Hippocampal formation (tissue), 2 donors: ENCODE results near the gene FTH1.
A peak's percentile ranks its signal among the peaks of the same experiment; 100 is the strongest.
"Not testable (repeated sequence)": the region's sequence is repeated elsewhere in the genome, so short reads cannot be mapped to it uniquely, and the experiment has no call there.

Experiments
- DNase-seq, 2 donors: peaks; one replicate each; lab custom pipeline; 2025; lab: John Stamatoyannopoulos, UW

The FTH1 gene

GRCh38 chr11:61963282-61964057, 4.0 kb downstream of the FTH1 start:
- DNase-seq: no peak

- DNase-seq: no peak
Observed at GRCh38 chr11:61963016-61963281, 4.5 kb downstream of the FTH1 start.

GRCh38 chr11:61962213-61963015, 5.0 kb downstream of the FTH1 start:
- DNase-seq: no peak

GRCh38 chr11:61961570-61962212, 5.7 kb downstream of the FTH1 start:
- DNase-seq: peak; percentile 67 to 78

GRCh38 chr11:61960532-61960931, 6.9 kb downstream of the FTH1 start:
- no peak for DNase-seq

- no peak for DNase-seq
Observed at GRCh38 chr11:61959678-61960077, 7.8 kb downstream of the FTH1 start.

GRCh38 chr11:61959114-61959513, 8.3 kb downstream of the FTH1 start:
- no peak for DNase-seq

- no peak for DNase-seq
Observed at GRCh38 chr11:61958590-61958989, 8.8 kb downstream of the FTH1 start.

- DNase-seq: no peak
Observed at GRCh38 chr11:61957021-61957770, 10.2 kb downstream of the FTH1 start.

- DNase-seq: no peak
Observed at GRCh38 chr11:61956191-61957020, 11.0 kb downstream of the FTH1 start.

GRCh38 chr11:61955422-61956135, 11.9 kb downstream of the FTH1 start:
- DNase-seq: no peak

- peak; percentile 26 to 36 for DNase-seq
Observed at GRCh38 chr11:61954851-61955421, 12.5 kb downstream of the FTH1 start.

GRCh38 chr11:61954106-61954850, 13.2 kb downstream of the FTH1 start:
- DNase-seq: no peak

GRCh38 chr11:61953632-61954031, 13.8 kb downstream of the FTH1 start:
- DNase-seq: not testable (repeated sequence)

- no peak for DNase-seq
Observed at GRCh38 chr11:61952882-61953281, 14.6 kb downstream of the FTH1 start.

GRCh38 chr11:61951484-61952135, 15.8 kb downstream of the FTH1 start:
- no peak for DNase-seq

GRCh38 chr11:61950035-61950547, 17.3 kb downstream of the FTH1 start, which contains the start of gene BEST1:
Gene BEST1, plus strand, starts transcription at chr11:61950351. Its CDS starts 1,456 bp downstream, at chr11:61951807.
- peak; percentile 65 to 71 for DNase-seq

- peak; percentile 86 to 95 for DNase-seq
Observed at GRCh38 chr11:61949169-61950034, 18.0 kb downstream of the FTH1 start.
